ENCODE measurements around the gene DNAH5. TPM values are rescaled to one million over a fixed set of nuclear protein-coding genes. Genes with fewer than 3 reads are reported as not detected.

The DNAH5 gene
- total RNA-seq, 4 donors from 2014 or later, result 0.19 to 0.91 (median 0.22) TPM; not detected in 1

DNA sequence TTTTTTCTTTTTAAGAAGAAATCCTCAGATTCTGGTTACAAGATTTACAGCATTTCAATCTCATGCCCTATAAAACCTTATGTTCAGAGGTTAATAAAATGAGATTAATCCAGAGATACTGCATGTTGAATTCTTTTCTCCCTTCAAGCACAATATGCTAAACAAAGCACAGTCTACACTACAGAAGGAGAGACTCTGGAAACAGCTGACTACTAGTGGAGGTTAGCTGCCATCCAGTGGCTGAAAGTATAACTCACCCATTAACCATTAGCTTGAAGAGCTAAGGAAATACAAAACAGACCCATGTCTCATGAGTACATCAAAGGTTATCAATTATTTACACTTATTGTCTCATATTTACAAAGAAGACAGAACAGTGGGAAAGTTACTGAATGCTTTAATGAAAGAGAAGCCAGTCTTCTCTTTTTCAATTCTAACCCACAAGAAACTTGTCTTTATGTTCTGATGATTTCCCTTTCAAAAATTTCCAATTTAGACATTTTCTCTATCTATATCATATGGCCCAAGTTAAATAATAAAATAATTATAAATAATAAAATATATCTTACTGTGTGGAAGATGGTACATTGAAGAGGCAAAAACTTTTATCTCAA lies 12.7 kb upstream of the DNAH5 start:
- TF ChIP-seq, protein P1, sequence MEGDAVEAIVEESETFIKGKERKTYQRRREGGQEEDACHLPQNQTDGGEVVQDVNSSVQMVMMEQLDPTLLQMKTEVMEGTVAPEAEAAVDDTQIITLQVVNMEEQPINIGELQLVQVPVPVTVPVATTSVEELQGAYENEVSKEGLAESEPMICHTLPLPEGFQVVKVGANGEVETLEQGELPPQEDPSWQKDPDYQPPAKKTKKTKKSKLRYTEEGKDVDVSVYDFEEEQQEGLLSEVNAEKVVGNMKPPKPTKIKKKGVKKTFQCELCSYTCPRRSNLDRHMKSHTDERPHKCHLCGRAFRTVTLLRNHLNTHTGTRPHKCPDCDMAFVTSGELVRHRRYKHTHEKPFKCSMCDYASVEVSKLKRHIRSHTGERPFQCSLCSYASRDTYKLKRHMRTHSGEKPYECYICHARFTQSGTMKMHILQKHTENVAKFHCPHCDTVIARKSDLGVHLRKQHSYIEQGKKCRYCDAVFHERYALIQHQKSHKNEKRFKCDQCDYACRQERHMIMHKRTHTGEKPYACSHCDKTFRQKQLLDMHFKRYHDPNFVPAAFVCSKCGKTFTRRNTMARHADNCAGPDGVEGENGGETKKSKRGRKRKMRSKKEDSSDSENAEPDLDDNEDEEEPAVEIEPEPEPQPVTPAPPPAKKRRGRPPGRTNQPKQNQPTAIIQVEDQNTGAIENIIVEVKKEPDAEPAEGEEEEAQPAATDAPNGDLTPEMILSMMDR (IDR thresholded peaks at IDR 0.05), result peak in 5 of 6 experiments; percentile 27 to 69 (median 43)
- no peak for TF ChIP-seq POLR2A (IDR thresholded peaks at IDR 0.05)
- no peaks in the 10 kb centered on the region for H3K9me3 ChIP-seq
- no peak overlapping the region for H3K27ac ChIP-seq
- H3K36me3 ChIP-seq, result no peaks in the 10 kb centered on the region
- no peak for DNase-seq
- H3K4me3 ChIP-seq, result no peak overlapping the region
- intact Hi-C loops (cut with DNase I), result no loop called here
- no peaks in the 10 kb centered on the region for H3K27me3 ChIP-seq
- no peaks in the 10 kb centered on the region for H3K4me1 ChIP-seq

DNA sequence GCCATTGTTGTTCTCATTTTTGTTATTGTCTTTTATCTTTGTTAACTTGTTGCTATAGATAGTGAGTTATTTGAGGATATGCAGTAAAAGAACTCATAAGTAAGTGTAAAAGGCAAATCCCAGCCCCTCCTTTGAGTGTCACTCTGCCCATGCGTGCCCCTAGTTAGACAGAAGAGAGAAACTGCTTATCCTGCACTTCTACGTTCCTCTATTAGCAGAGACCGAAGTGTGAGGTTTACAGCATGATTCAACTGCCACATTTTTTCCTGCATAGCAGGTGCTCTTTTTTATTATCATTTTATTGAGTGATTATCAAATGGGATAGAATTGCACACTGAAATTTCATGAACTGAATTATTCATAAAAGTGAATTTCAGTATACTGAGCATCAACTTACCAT lies 12.0 kb upstream of the DNAH5 start:
- no peaks in the 10 kb centered on the region for H3K9me3 ChIP-seq
- H3K27ac ChIP-seq, result no peak overlapping the region
- 59 to 79% methylated on average over 3 of the region's 3 CpGs for WGBS, 2 donors
- intact Hi-C loops (cut with DNase I), result no loop called here
- no peak overlapping the region for H3K4me3 ChIP-seq
- H3K36me3 ChIP-seq, result no peaks in the 10 kb centered on the region
- TF ChIP-seq, protein P1 (IDR thresholded peaks at IDR 0.05), result no peak
- no peak for TF ChIP-seq POLR2A (IDR thresholded peaks at IDR 0.05)
- no peaks in the 10 kb centered on the region for H3K27me3 ChIP-seq
- no peaks in the 10 kb centered on the region for H3K4me1 ChIP-seq
- no peak for DNase-seq

DNA sequence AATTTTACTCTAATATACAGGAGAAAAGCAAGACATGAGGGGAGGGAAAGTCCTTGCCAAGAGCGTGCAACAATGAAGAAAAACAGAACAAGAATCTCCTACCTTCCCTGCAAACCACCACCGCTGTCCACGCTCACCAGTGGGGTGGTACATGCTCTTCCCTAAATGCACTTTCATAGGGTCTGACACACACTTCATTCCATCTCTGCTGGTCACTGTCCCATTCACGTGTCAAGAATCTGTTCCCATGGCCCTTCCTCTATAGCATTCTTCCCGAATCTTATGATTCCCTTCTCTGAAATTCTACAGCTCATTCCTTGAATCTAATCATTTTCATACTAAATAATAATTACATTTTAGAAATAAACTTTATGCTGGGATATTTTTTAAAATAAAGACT lies 11.4 kb upstream of the DNAH5 start:
- Histone ChIP-seq H3K27me3 (no peaks in the 10 kb centered on the region), H3K4me1 (no peaks in the 10 kb centered on the region), H3K4me3 (no peak overlapping the region), H3K27ac (no peak overlapping the region), H3K36me3 (no peaks in the 10 kb centered on the region), H3K9me3 (no peaks in the 10 kb centered on the region)
- intact Hi-C loops (cut with DNase I), result no loop called here
- DNase-seq, result no peak
- TF ChIP-seq, protein P1 (IDR thresholded peaks at IDR 0.05), result no peak
- no peak for TF ChIP-seq POLR2A (IDR thresholded peaks at IDR 0.05)
- 86 to 87% methylated on average over 5 of the region's 5 CpGs for WGBS, 2 donors

DNA sequence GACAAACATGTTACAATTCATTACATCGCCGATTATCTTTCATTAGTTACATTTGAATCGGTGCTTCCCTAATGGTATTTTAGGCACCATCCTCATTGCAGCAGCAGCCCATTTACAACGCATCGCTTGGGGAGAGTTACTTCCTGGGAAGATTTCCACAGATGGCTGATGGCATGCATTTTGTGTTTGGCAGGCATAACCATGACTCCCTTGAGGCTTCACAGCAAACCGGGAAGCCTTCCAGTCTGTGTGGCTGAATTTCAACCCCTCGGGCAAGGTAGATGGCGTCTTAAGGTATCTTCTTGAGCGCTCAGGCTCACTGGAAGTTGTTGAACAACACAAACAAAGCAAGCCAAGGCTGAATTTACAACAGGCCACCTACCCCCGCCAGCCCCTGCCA lies 1.6 kb upstream of the DNAH5 start:
- 22 to 45% methylated on average over 3 to 9 of the region's 10 CpGs for WGBS, 2 donors

DNA sequence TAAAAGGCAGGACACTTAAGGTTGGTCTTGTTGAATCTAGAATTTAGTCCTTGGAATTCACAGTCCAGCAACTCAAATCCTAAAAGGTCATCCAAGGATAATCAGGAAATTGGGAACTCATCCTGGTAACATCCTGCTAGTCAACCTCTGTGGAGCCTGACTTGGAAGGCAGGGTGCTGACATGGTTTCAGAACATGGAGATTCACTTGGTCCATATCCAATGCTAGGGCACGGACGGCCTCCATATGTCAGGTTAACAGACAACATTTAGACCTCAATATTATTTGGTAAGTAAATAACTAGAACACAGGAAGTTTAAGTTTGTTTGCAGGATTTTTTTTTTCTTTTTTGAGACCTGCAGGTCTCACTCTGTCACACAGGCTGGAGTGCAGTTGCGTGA lies 783 bp upstream of the DNAH5 start:
- 81 to 86% methylated on average over 3 of the region's 3 CpGs for WGBS, 2 donors
- intact Hi-C loops (cut with DNase I), result no loop called here
- Histone ChIP-seq H3K4me1 (peaks cover 0 to 9% (median 0%) of the 10 kb centered on the region in 3 donors), H3K36me3 (no peaks in the 10 kb centered on the region), H3K27me3 (peaks cover 0 to 13% (median 0%) of the 10 kb centered on the region in 4 donors), H3K9me3 (no peaks in the 10 kb centered on the region), H3K4me3 (no peak overlapping the region), H3K27ac (no peak overlapping the region)
- no peak for DNase-seq
- TF ChIP-seq, protein P1 (IDR thresholded peaks at IDR 0.05), result no peak
- no peak for TF ChIP-seq POLR2A (IDR thresholded peaks at IDR 0.05)

More for the DNA sequence above, 1.6 kb upstream of the DNAH5 start:
- no peaks in the 10 kb centered on the region for H3K36me3 ChIP-seq
- intact Hi-C loops (cut with DNase I), result no loop called here
- H3K4me1 ChIP-seq, result peaks cover 0 to 9% (median 0%) of the 10 kb centered on the region in 3 donors
- TF ChIP-seq POLR2A (IDR thresholded peaks at IDR 0.05), result no peak
- TF ChIP-seq, protein P1 (IDR thresholded peaks at IDR 0.05), result no peak
- H3K9me3 ChIP-seq, result no peaks in the 10 kb centered on the region
- H3K27ac ChIP-seq, result no peak overlapping the region
- H3K4me3 ChIP-seq, result no peak overlapping the region
- H3K27me3 ChIP-seq, result peaks cover 0 to 13% (median 0%) of the 10 kb centered on the region in 4 donors
- no peak for DNase-seq

All from esophagus squamous epithelium (tissue), 5 donors.